ENCODE measurements around the gene CALCOCO1.
"Not testable (repeated sequence)": the region's sequence is repeated elsewhere in the genome, so short reads cannot be mapped to it uniquely, and the experiment has no call there.

Gene CALCOCO1

GRCh38 chr12:53719649-53720048 lies 7.6 kb downstream of the CALCOCO1 start:
- CTCF ChIA-PET = interaction anchor here (0.9 to 7.3 kb wide), 7 partner anchors 8 to 176 kb away, joined by 3 to 97 read pairs (median 4); partner anchors contain the start of gene CALCOCO1
- POLR2A ChIA-PET = no interaction called here
- TF ChIP-seq, protein P1, sequence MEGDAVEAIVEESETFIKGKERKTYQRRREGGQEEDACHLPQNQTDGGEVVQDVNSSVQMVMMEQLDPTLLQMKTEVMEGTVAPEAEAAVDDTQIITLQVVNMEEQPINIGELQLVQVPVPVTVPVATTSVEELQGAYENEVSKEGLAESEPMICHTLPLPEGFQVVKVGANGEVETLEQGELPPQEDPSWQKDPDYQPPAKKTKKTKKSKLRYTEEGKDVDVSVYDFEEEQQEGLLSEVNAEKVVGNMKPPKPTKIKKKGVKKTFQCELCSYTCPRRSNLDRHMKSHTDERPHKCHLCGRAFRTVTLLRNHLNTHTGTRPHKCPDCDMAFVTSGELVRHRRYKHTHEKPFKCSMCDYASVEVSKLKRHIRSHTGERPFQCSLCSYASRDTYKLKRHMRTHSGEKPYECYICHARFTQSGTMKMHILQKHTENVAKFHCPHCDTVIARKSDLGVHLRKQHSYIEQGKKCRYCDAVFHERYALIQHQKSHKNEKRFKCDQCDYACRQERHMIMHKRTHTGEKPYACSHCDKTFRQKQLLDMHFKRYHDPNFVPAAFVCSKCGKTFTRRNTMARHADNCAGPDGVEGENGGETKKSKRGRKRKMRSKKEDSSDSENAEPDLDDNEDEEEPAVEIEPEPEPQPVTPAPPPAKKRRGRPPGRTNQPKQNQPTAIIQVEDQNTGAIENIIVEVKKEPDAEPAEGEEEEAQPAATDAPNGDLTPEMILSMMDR (IDR thresholded peaks at IDR 0.05; ENCODE audit: control extremely low read depth, extremely low read depth, low read depth, missing control alignments) = no peak
- DNase-seq (ENCODE audit: extremely low spot score) = no peak

- POLR2A ChIA-PET; DNase-seq (ENCODE audit: extremely low spot score): not testable (repeated sequence)
- CTCF ChIA-PET = interaction anchor here (1.2 to 7.3 kb wide), 6 partner anchors 9 to 32 kb away, joined by 4 to 97 read pairs (median 6); partner anchors contain the start of gene CALCOCO1
These were observed 8.7 kb downstream of the CALCOCO1 start for GRCh38 chr12:53718567-53718966.

GRCh38 chr12:53717319-53717718 lies 9.9 kb downstream of the CALCOCO1 start:
- no peak for DNase-seq (ENCODE audit: extremely low spot score)
- POLR2A ChIA-PET = no interaction called here
- CTCF ChIA-PET = interaction anchor here (2.2 to 7.3 kb wide), 2 partner anchors 15 to 28 kb away, joined by 11 to 97 read pairs; no protein-coding TSS in a partner anchor
- TF ChIP-seq, protein P1 (IDR thresholded peaks at IDR 0.05; ENCODE audit: control extremely low read depth, extremely low read depth, low read depth, missing control alignments) = no peak

- no peak for DNase-seq (ENCODE audit: extremely low spot score)
- CTCF ChIA-PET = interaction anchor here (1.0 to 7.3 kb wide), 11 partner anchors 9 to 192 kb away, joined by 3 to 97 read pairs (median 4); partner anchors contain the start of genes ATP5MC2 and CALCOCO1
- POLR2A ChIA-PET = no interaction called here
- TF ChIP-seq, protein P1 (IDR thresholded peaks at IDR 0.05; ENCODE audit: control extremely low read depth, extremely low read depth, low read depth, missing control alignments) = no peak
These were observed 13.2 kb downstream of the CALCOCO1 start for GRCh38 chr12:53714004-53714403.

DNA sequence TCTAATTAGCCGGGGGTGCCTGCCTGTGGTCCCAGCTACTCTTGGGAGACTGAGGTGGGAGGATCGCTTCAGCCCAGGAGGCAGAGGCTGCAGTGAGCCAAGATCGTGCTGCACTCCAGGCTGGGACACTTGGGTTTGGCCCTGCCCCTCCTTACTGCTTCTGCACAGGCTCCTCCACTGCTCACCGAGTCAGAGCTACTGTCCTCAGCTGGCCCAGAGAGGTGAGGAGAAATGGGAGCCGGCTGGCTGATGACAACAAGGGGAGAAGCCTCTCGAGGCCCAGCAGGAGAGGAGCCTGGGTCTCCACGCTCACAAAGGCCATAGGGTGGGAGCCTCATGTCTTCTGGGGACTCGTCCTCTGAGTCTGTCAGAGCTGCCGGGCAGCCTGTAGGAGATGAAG lies 13.7 kb downstream of the CALCOCO1 start:
- POLR2A ChIA-PET = no interaction called here
- CTCF ChIA-PET = interaction anchor here (1.0 to 7.3 kb wide), 11 partner anchors 8 to 191 kb away, joined by 3 to 97 read pairs (median 4); partner anchors contain the start of genes ATP5MC2 and CALCOCO1
- TF ChIP-seq, protein P1 (IDR thresholded peaks at IDR 0.05; ENCODE audit: control extremely low read depth, extremely low read depth, low read depth, missing control alignments) = no peak

GRCh38 chr12:53712059-53712643 lies 15.1 kb downstream of the CALCOCO1 start:
- TF ChIP-seq, protein P1 (IDR thresholded peaks at IDR 0.05; ENCODE audit: control extremely low read depth, extremely low read depth, low read depth, missing control alignments) = no peak
- CTCF ChIA-PET = no interaction called here
- POLR2A ChIA-PET = no interaction called here
- no peak for DNase-seq (ENCODE audit: extremely low spot score)

More for the DNA sequence above, 13.7 kb downstream of the CALCOCO1 start:
- DNase-seq (ENCODE audit: extremely low spot score) = no peak

GRCh38 chr12:53710091-53710490 lies 17.2 kb downstream of the CALCOCO1 start:
- CTCF ChIA-PET = interaction anchor here (1.2 to 10.0 kb wide), 3 partner anchors 8 to 29 kb away, joined by 3 to 398 read pairs (median 3); no protein-coding TSS in a partner anchor
- DNase-seq (ENCODE audit: extremely low spot score) = no peak
- POLR2A ChIA-PET = no interaction called here
- TF ChIP-seq, protein P1 (IDR thresholded peaks at IDR 0.05; ENCODE audit: control extremely low read depth, extremely low read depth, low read depth, missing control alignments) = no peak

Data from GM10248 (cell line).